Measurements from ENCODE around the gene FOXN3. TPM values are rescaled to one million over a fixed set of nuclear protein-coding genes. Genes with fewer than 3 reads are reported as not detected.
A peak's percentile ranks its signal among the peaks of the same experiment; 100 is the strongest.

Gene FOXN3
- total RNA-seq, 2 experiments from 2014 or later: 92.2 to 94.4 TPM

DNA sequence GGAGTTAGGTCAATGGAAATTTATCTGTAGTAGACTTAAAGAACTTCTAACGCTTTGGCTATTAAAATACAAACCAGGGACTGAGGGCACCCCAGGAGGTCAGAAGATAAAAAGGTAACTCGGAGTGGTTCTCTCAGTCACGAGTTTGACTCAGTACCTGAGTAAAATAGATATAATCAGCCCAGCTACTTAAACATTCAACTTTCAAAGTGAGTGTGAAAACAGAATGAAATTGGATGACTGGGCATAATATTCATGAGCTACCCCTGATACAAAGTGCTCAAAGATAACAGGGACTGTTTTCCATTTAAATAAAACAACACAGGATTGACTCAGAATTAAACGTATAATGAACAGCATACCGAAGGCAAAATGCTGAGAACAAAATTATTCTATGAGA, 75.0 kb downstream of the FOXN3 start:
- Mint-ChIP-seq H3K4me1 (peaks cover 9% of the 10 kb centered on the region), H3K27me3 (no peaks in the 10 kb centered on the region), H3K36me3 (ENCODE audit: low read depth) (peaks cover 36% of the 10 kb centered on the region), H3K27ac (no peak overlapping the region), H3K9me3 (peaks cover 2% of the 10 kb centered on the region), H3K4me3 (no peak overlapping the region)
- ChIA-PET CTCF (interaction anchor here (0.8 kb wide), 1 partner anchor 164 kb away, joined by 3 read pairs; no protein-coding TSS in a partner anchor), POLR2A (no interaction called here)
- DNase-seq: no peak

DNA sequence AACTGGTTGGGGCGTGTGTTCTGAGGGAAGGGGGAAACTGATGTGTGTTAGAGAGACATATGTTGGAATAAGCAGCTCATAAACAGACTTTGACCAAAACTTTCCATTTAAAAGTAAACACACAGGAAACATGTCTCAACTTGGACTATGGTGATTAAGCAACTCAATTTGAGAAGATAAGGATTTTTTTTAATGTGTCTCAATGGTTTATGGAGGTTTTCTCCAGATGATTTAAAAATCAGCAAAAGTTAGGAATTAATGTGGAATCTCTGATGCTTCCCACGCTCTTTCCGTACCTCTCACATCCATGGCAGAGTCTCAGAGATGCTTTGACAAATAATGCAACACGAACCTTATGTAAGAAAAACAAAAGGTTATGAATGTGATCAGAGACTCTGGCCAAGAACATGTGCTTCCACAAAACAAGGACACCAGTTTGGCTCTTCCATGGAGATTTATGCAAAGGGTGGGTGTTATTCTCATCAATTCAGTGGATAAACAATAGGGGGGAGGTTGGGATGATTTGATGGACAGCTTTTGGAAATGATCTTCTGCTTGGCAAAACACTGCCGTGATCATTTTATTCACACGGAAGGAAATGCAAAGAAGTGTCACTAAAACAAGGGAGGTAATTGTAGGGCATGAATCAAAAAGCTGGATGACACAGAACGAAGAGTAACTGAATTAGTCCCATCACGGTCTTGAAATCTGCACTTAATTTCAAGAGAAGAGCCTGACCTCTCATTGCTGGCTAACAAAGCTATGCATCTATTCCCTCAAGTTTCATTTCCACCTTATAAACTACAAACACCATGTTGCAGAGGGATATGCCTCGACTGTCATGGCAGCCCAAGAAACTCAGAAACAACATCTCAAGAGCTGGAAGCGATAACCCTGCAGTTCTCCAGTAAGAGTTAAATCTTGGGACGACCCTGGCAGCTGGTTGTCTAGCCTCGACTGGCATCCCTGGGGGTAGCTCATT, 76.5 kb downstream of the FOXN3 start:
- no peak for DNase-seq
- Mint-ChIP-seq H3K9me3 (no peaks in the 10 kb centered on the region), H3K4me3 (no peak overlapping the region), H3K36me3 (ENCODE audit: low read depth) (peaks cover 23% of the 10 kb centered on the region), H3K27ac (no peak overlapping the region), H3K4me1 (peaks cover 12% of the 10 kb centered on the region), H3K27me3 (no peaks in the 10 kb centered on the region)
- POLR2A ChIA-PET: no interaction called here
- CTCF ChIA-PET: interaction anchor here (0.5 to 1.1 kb wide), 2 partner anchors 58 to 558 kb away, joined by 3 read pairs; no protein-coding TSS in a partner anchor

DNA sequence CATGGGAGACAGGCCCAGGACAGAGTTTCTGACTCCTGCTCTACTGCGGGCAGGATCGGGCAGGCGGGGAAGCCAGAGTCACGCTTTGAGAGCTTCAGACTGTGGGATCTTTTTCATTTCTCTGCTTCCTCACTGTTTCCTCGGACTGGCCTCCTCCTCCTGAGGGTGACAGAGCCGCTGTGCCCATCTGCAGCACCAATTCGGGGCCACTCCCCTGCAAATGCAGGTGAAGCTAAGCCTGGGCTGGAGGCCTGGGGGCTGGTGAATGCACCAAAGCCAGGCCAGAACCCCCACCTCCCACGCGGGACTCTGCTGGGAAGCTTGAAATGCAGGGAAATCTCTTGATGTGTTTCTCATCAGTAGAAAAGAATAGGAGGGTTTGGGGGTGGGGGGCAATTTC, 77.5 kb downstream of the FOXN3 start:
- Mint-ChIP-seq H3K9me3 (no peaks in the 10 kb centered on the region), H3K27ac (no peak overlapping the region), H3K36me3 (ENCODE audit: low read depth) (peaks cover 20% of the 10 kb centered on the region), H3K4me3 (no peak overlapping the region), H3K4me1 (peaks cover 12% of the 10 kb centered on the region), H3K27me3 (no peaks in the 10 kb centered on the region)
- no peak for DNase-seq
- CTCF ChIA-PET: interaction anchor here (0.5 to 0.7 kb wide), 2 partner anchors 20 to 559 kb away, joined by 3 read pairs; no protein-coding TSS in a partner anchor
- POLR2A ChIA-PET: no interaction called here

DNA sequence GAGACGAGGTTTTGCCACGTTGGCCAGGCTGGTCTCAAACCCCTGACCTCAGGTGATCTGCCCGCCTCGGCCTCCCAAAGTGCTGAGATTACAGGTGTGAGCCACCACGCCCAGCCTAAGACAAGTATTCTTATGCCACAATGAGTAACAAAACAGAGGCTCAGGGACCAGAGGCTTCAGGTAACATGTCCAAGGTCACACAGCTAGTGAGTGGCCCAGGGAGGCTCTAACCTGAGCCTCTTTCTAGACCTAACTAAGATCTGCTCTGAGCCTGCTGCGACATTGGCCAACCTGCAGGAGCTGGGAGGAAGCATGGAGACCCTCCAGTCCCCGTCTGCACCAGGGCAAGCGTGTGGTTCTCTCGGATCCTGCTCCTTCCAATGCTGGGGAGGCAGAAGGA, 77.9 kb downstream of the FOXN3 start:
- no peak overlapping the region for H3K27ac Mint-ChIP-seq
- CTCF ChIA-PET: interaction anchor here (0.5 to 0.7 kb wide), 2 partner anchors 20 to 51 kb away, joined by 3 read pairs; no protein-coding TSS in a partner anchor
- POLR2A ChIA-PET: no interaction called here

DNA sequence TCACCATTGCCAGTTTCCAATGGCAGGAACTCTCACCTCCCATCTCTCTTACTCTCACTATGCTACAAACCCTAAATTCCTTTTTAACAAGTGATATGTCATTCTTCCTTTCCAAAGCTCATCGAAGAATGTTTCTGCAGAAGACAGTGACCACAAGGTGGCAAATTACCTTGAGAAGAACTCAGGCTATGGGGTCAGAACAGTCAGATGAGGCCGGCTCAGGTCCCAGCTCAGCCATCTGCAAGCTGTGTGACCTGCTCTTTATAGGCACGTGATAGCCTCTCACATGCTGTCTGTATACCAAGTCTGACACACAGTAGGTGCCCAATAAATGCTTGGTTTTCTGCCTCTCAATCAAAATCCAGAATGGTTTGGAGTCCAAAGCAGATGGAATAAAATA, 80.7 kb downstream of the FOXN3 start:
- H3K4me3 Mint-ChIP-seq: no peak overlapping the region
- CTCF ChIA-PET: interaction anchor here (0.6 kb wide), 1 partner anchor 46 kb away, joined by 3 read pairs; no protein-coding TSS in a partner anchor
- H3K4me1 Mint-ChIP-seq: peaks cover 12% of the 10 kb centered on the region
- POLR2A ChIA-PET: no interaction called here
- no peak for DNase-seq
- H3K27me3 Mint-ChIP-seq: no peaks in the 10 kb centered on the region
- no peaks in the 10 kb centered on the region for H3K9me3 Mint-ChIP-seq
- H3K27ac Mint-ChIP-seq: no peak overlapping the region
- H3K36me3 Mint-ChIP-seq (ENCODE audit: low read depth): peaks cover 20% of the 10 kb centered on the region

More for the DNA sequence above, 77.9 kb downstream of the FOXN3 start:
- Mint-ChIP-seq H3K9me3 (no peaks in the 10 kb centered on the region), H3K36me3 (ENCODE audit: low read depth) (peaks cover 16% of the 10 kb centered on the region), H3K4me1 (peaks cover 12% of the 10 kb centered on the region), H3K27me3 (no peaks in the 10 kb centered on the region), H3K4me3 (no peak overlapping the region)
- no peak for DNase-seq

- Mint-ChIP-seq H3K4me1 (peaks cover 3% of the 10 kb centered on the region), H3K27me3 (no peaks in the 10 kb centered on the region), H3K27ac (no peak overlapping the region), H3K4me3 (no peak overlapping the region), H3K36me3 (ENCODE audit: low read depth) (peaks cover 22% of the 10 kb centered on the region), H3K9me3 (no peaks in the 10 kb centered on the region)
- no peak for DNase-seq
- POLR2A ChIA-PET: no interaction called here
- CTCF ChIA-PET: no interaction called here
Measured at GRCh38 chr14:89332031-89332430, 85.0 kb downstream of the FOXN3 start.

DNA sequence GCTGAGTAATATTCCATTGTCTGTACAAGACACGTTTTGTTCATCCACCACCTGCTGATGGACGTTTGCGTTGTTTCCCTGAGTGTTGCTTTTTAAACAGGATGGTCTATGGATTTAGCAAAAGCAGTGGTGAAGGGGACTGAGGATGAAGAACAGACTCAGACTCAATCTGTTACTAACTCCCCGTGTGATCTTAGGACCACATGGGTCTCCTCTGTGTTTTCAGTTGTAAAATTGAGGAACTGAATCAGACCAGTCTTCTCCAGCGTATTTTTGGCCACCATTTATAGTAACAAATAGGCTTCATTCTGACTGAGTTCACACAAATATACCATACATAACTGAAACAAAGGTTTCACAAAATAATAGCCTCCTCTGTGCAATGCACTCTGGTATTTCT, 85.6 kb downstream of the FOXN3 start:
- H3K27me3 Mint-ChIP-seq: no peaks in the 10 kb centered on the region
- H3K36me3 Mint-ChIP-seq (ENCODE audit: low read depth): peaks cover 25% of the 10 kb centered on the region
- H3K9me3 Mint-ChIP-seq: no peaks in the 10 kb centered on the region
- no peak overlapping the region for H3K27ac Mint-ChIP-seq
- DNase-seq: no peak
- ChIA-PET POLR2A (no interaction called here), CTCF (no interaction called here)
- H3K4me1 Mint-ChIP-seq: peaks cover 4% of the 10 kb centered on the region
- no peak overlapping the region for H3K4me3 Mint-ChIP-seq

GRCh38 chr14:89330236-89331002, 86.6 kb downstream of the FOXN3 start:
- peaks cover 10% of the 10 kb centered on the region for H3K4me1 Mint-ChIP-seq
- CTCF ChIA-PET: no interaction called here
- peaks cover under 1% of the 10 kb centered on the region for H3K9me3 Mint-ChIP-seq
- no peak overlapping the region for H3K27ac Mint-ChIP-seq
- peaks cover 35% of the 10 kb centered on the region for H3K36me3 Mint-ChIP-seq (ENCODE audit: low read depth)
- no peaks in the 10 kb centered on the region for H3K27me3 Mint-ChIP-seq
- no peak for DNase-seq
- POLR2A ChIA-PET: no interaction called here
- no peak overlapping the region for H3K4me3 Mint-ChIP-seq

DNA sequence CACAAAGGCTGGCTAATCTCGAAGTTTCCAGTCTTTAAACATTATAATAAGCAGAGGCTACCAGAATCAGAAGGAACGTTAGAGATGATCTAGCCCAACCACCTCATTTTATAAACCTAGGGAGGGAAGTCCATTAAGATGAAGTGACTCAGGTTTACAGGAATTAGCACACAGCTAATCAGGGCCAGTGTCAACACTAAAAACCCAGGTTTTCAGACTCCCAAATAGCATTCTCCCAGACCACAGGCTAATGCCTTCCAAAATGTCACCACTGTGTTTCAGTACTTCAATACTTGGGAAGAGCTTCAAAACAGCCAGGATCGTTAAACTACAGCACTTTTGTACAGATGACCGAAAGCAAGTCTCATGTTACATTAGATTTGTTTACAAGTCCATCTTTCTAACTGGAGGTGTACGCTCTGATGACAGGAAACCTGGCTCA, 89.2 kb downstream of the FOXN3 start:
- Mint-ChIP-seq H3K27ac (no peak overlapping the region), H3K9me3 (peaks cover 3% of the 10 kb centered on the region), H3K27me3 (no peaks in the 10 kb centered on the region), H3K4me3 (no peak overlapping the region), H3K36me3 (ENCODE audit: low read depth) (peaks cover 42% of the 10 kb centered on the region), H3K4me1 (peaks cover 24% of the 10 kb centered on the region)
- ChIA-PET POLR2A (no interaction called here), CTCF (no interaction called here)
- DNase-seq: no peak

- Mint-ChIP-seq H3K4me3 (no peak overlapping the region), H3K27ac (no peak overlapping the region), H3K4me1 (peaks cover 24% of the 10 kb centered on the region), H3K36me3 (ENCODE audit: low read depth) (peaks cover 47% of the 10 kb centered on the region), H3K27me3 (no peaks in the 10 kb centered on the region), H3K9me3 (peaks cover 5% of the 10 kb centered on the region)
- ChIA-PET POLR2A (no interaction called here), CTCF (interaction anchor here (1.2 to 1.3 kb wide), 2 partner anchors 9 to 12 kb away, joined by 3 read pairs; no protein-coding TSS in a partner anchor)
- DNase-seq: no peak
Measured at GRCh38 chr14:89325959-89326358, 91.1 kb downstream of the FOXN3 start.

GRCh38 chr14:89325299-89325883, 91.6 kb downstream of the FOXN3 start:
- no peak overlapping the region for H3K4me3 Mint-ChIP-seq
- H3K36me3 Mint-ChIP-seq (ENCODE audit: low read depth): peaks cover 50% of the 10 kb centered on the region
- H3K27me3 Mint-ChIP-seq: no peaks in the 10 kb centered on the region
- peaks cover 5% of the 10 kb centered on the region for H3K9me3 Mint-ChIP-seq
- no peak for DNase-seq
- peak overlapping the region; percentile 34 for H3K27ac Mint-ChIP-seq
- CTCF ChIA-PET: interaction anchor here (0.6 to 1.3 kb wide), 3 partner anchors 8 to 12 kb away, joined by 3 read pairs; no protein-coding TSS in a partner anchor
- POLR2A ChIA-PET: no interaction called here
- peaks cover 24% of the 10 kb centered on the region for H3K4me1 Mint-ChIP-seq

DNA sequence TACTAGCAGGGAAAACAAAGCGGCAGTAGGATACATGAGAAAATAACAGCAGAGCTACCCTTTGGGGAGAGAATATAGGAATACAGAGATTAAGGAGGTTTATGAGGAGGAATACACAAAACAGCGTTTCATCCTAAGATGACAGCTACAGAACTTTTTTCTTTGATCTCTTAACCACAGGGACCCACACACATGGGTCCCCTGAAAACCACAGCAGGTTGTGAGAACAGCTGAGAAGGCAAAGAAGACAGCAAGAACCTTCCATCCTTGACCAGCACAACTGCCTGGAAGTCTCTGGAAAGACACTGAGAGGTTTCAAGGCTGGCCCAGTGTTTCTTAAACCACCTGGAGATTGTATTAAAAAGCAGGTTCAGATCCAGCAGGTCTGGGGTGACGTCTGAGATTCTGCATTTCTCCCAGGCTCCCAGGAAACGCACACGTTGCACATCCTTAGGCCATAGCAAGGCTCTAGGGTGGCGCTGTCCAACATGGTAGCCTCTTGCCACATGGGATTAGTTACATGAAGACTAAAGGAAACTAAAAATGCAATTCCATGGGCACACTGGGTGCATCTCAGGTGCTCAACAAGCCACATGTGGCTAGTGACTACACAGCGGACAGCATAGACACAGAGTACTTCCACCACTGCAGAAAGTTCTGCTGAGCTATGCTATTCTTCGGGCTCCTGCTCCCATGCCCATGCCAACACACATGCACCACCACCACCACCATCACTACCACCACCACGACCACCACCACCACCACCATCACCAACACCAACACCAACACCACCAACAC, 92.3 kb downstream of the FOXN3 start:
- no peak overlapping the region for H3K27ac Mint-ChIP-seq
- H3K4me1 Mint-ChIP-seq: peaks cover 24% of the 10 kb centered on the region
- H3K4me3 Mint-ChIP-seq: no peak overlapping the region
- ChIA-PET POLR2A (no interaction called here), CTCF (interaction anchor here (0.6 to 1.3 kb wide), 5 partner anchors 9 to 68 kb away, joined by 3 to 4 read pairs (median 3); no protein-coding TSS in a partner anchor)
- no peaks in the 10 kb centered on the region for H3K27me3 Mint-ChIP-seq
- peaks cover 9% of the 10 kb centered on the region for H3K9me3 Mint-ChIP-seq
- H3K36me3 Mint-ChIP-seq (ENCODE audit: low read depth): peaks cover 51% of the 10 kb centered on the region
- no peak for DNase-seq
